ENCODE data around the gene MEF2C. TPM values are rescaled to one million over a fixed set of nuclear protein-coding genes. Genes with fewer than 3 reads are reported as not detected.

Gene MEF2C
- total and polyA plus RNA-seq, 2 experiments from 2014 or later: 0.97 to 1.6 TPM

- TF ChIP-seq REST (IDR thresholded peaks at IDR 0.05; ENCODE audit: unreplicated experiment): no peak
These were observed 49.6 kb upstream of the MEF2C start (continued) for GRCh38 chr5:88932541-88932940.

GRCh38 chr5:88930335-88930734, 47.4 kb upstream of the MEF2C start:
- no peaks in the 10 kb centered on the region for H3K27me3 ChIP-seq (ENCODE audit: insufficient read depth)
- Mint-ChIP-seq H3K4me1 (peaks cover 3% of the 10 kb centered on the region; the same call in 2 of the 3 replicates), H3K27me3 (ENCODE audit: insufficient read depth, low read depth, poor library complexity) (no peaks in the 10 kb centered on the region), H3K27ac (no peak overlapping the region), H3K36me3 (ENCODE audit: low read depth) (no peaks in the 10 kb centered on the region), H3K4me3 (no peak overlapping the region), H3K9me3 (no peaks in the 10 kb centered on the region)
- H3K79me2 ChIP-seq (replicated peaks; ENCODE audit: insufficient read depth): no peaks in the 10 kb centered on the region
- no peaks in the 10 kb centered on the region for H4K20me1 ChIP-seq (replicated peaks; ENCODE audit: insufficient read depth)
- no peaks in the 10 kb centered on the region for H3K36me3 ChIP-seq (ENCODE audit: insufficient read depth)
- no peaks in the 10 kb centered on the region for H3K9me2 ChIP-seq (ENCODE audit: insufficient read depth)
- H2AFZ ChIP-seq: no peak overlapping the region
- no peak overlapping the region for H3K4me3 ChIP-seq
- H3K4me1 ChIP-seq (ENCODE audit: insufficient read depth): no peaks in the 10 kb centered on the region
- no peak for ATAC-seq
- no peaks in the 10 kb centered on the region for H3F3A ChIP-seq (replicated peaks; ENCODE audit: low read depth)
- DNase-seq (ENCODE audit: low spot score): no peak
- no peak overlapping the region for H3K27ac ChIP-seq (ENCODE audit: low read depth)
- no peak overlapping the region for H3K4me2 ChIP-seq
- TF ChIP-seq NANOG (IDR thresholded peaks at IDR 0.05; ENCODE audit: borderline replicate concordance) (no peak), STAT1 (IDR thresholded peaks at IDR 0.05; ENCODE audit: unreplicated experiment) (no peak), POLR2AphosphoS5 (IDR thresholded peaks at IDR 0.05; ENCODE audit: low read depth) (no peak), CTCF (conservative IDR thresholded peaks at IDR 0.05; ENCODE audit: low read depth in 2 of 2) (no peak), ZNF114 (CRISPR knock-in tag; IDR thresholded peaks at IDR 0.05) (no peak), CREB1 (CRISPR knock-in tag; IDR thresholded peaks at IDR 0.05; ENCODE audit: low read depth) (no peak), EZH2phosphoT487 (IDR thresholded peaks at IDR 0.05; ENCODE audit: unreplicated experiment) (no peak), EZH2 (IDR thresholded peaks at IDR 0.05; ENCODE audit: low read depth, unreplicated experiment) (no peak), REST (IDR thresholded peaks at IDR 0.05; ENCODE audit: unreplicated experiment) (no peak), ZNF462 (CRISPR knock-in tag; IDR thresholded peaks at IDR 0.05) (no peak), JUNB (IDR thresholded peaks at IDR 0.05; ENCODE audit: unreplicated experiment) (no peak)
